Measurements from ENCODE around the gene TTYH2. TPM values are rescaled to one million over a fixed set of nuclear protein-coding genes. Genes with fewer than 3 reads are reported as not detected.
A peak's percentile ranks its signal among the peaks of the same experiment; 100 is the strongest.

The TTYH2 gene
- total RNA-seq, 1 experiment from 2014 or later, result 4.5 TPM

- peak overlapping the region; percentile 93 for H3K4me3 Mint-ChIP-seq
- no peaks in the 10 kb centered on the region for H3K9me3 Mint-ChIP-seq
- H3K4me1 Mint-ChIP-seq, result peaks cover 43% of the 10 kb centered on the region
- H3K27ac Mint-ChIP-seq, result no peak overlapping the region
- peaks cover 37% of the 10 kb centered on the region for H3K27me3 Mint-ChIP-seq (ENCODE audit: low read depth)
- ChIA-PET POLR2A (interaction anchor here (1.0 kb wide), 1 partner anchor 10 kb away, joined by 7 read pairs; no protein-coding TSS in a partner anchor), CTCF (interaction anchor here (0.9 to 3.2 kb wide), 14 partner anchors 10 to 154 kb away, joined by 3 to 23 read pairs (median 7); partner anchors contain the start of genes BTBD17 and RPL38)
- TF ChIP-seq IRF2 (CRISPR knock-in tag; IDR thresholded peaks at IDR 0.05; ENCODE audit: borderline replicate concordance, low read depth), result no peak
- TF ChIP-seq JUN (CRISPR knock-in tag; IDR thresholded peaks at IDR 0.05), result no peak
- TF ChIP-seq EMX1 (CRISPR knock-in tag; IDR thresholded peaks at IDR 0.05), result no peak
- no peak for TF ChIP-seq HMGXB4 (CRISPR knock-in tag; IDR thresholded peaks at IDR 0.05)
- no peak for TF ChIP-seq E2F1 (CRISPR knock-in tag; IDR thresholded peaks at IDR 0.05)
- TF ChIP-seq PRDM15 (CRISPR knock-in tag; IDR thresholded peaks at IDR 0.05), result no peak
- no peak for TF ChIP-seq SP1 (CRISPR knock-in tag; conservative IDR thresholded peaks at IDR 0.05)
- no peak for TF ChIP-seq ZNF281 (CRISPR knock-in tag; IDR thresholded peaks at IDR 0.05)
- TF ChIP-seq PREB (CRISPR knock-in tag; IDR thresholded peaks at IDR 0.05; ENCODE audit: borderline replicate concordance), result no peak
- TF ChIP-seq ZNF121 (CRISPR knock-in tag; IDR thresholded peaks at IDR 0.05), result no peak
- peaks cover 16% of the 10 kb centered on the region for H3K36me3 Mint-ChIP-seq
- DNase-seq (ENCODE audit: low spot score), result no peak
- no peak for ATAC-seq
Observed at GRCh38 chr17:74213861-74214391, 555 bp downstream of the TTYH2 start.

GRCh38 chr17:74214484-74215341 lies 1.3 kb downstream of the TTYH2 start:
- peaks cover 8% of the 10 kb centered on the region; the same call in 1 of the 2 replicates for H3K36me3 Mint-ChIP-seq
- TF ChIP-seq CDX4 (CRISPR knock-in tag; IDR thresholded peaks at IDR 0.05; ENCODE audit: borderline replicate concordance) (no peak), ZNF512 (CRISPR knock-in tag; IDR thresholded peaks at IDR 0.05; ENCODE audit: borderline replicate concordance) (no peak), ERG (CRISPR knock-in tag; IDR thresholded peaks at IDR 0.05) (no peak)

More at GRCh38 chr17:74214484-74215341, 1.3 kb downstream of the TTYH2 start:
- peaks cover 37% of the 10 kb centered on the region for H3K27me3 Mint-ChIP-seq (ENCODE audit: low read depth)
- no peak overlapping the region for H3K27ac Mint-ChIP-seq
- ChIA-PET POLR2A (interaction anchor here (0.7 kb wide), 1 partner anchor 216 kb away, joined by 3 read pairs; no protein-coding TSS in a partner anchor), CTCF (interaction anchor here (1.0 to 3.2 kb wide), 6 partner anchors 11 to 154 kb away, joined by 3 to 23 read pairs (median 14); partner anchors contain the start of gene RPL38)
- H3K9me3 Mint-ChIP-seq, result 0 out of 2 replicates have a peak, but pooled peaks cover 3% of the 10 kb centered on the region
- ATAC-seq (no peak), DNase-seq (ENCODE audit: low spot score) (no peak)
- peaks cover 38% of the 10 kb centered on the region for H3K4me1 Mint-ChIP-seq
- H3K4me3 Mint-ChIP-seq, result peak overlapping the region; percentile 93

Measured in WTC11 (cell line).